ENCODE measurements around the gene EEFSEC. TPM values are rescaled to one million over a fixed set of nuclear protein-coding genes. Genes with fewer than 3 reads are reported as not detected.
"Not testable (repeated sequence)": the region's sequence is repeated elsewhere in the genome, so short reads cannot be mapped to it uniquely, and the experiment has no call there.

Gene EEFSEC
- total RNA-seq, 1 experiment from 2014 or later: 14.6 TPM

DNA sequence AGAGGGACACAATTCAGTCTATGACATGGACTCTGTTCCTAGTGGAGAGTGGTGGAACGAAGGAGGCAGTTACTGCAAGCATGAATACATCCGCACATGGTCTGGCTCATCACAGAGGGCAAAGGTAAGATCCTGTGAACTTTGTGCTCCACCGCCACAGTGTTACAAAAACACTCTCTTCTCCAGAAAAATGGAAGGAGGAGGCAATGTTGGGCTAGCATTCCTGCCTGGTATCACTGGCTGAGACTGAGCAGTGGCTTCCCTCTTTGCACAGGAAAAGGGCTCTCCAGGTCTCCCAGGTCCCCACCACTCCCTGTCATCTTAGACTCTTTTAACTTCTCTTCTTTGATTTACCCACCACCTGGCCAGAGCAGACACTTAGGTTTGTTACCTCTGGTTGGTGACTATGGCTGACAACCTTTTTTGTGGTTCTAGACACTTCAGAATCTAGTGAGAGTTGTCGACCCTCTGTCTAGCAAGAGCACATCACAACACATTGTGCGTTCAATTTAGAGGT, 1.5 kb upstream of the EEFSEC start:
- Mint-ChIP-seq H3K27ac (ENCODE audit: low read depth, unreplicated experiment) (no peak overlapping the region), H3K36me3 (ENCODE audit: insufficient read depth, unreplicated experiment) (peaks cover 3% of the 10 kb centered on the region), H3K4me1 (ENCODE audit: insufficient read depth, unreplicated experiment) (peaks cover 6% of the 10 kb centered on the region), H3K4me3 (ENCODE audit: unreplicated experiment) (no peak overlapping the region), H3K27me3 (ENCODE audit: insufficient read depth, unreplicated experiment) (no peaks in the 10 kb centered on the region), H3K9me3 (ENCODE audit: unreplicated experiment) (no peaks in the 10 kb centered on the region)
- CTCF ChIA-PET: interaction anchor here (0.6 kb wide), 2 partner anchors 19 to 232 kb away, joined by 3 to 4 read pairs; no protein-coding TSS in a partner anchor
- no TSS peak for BruUV-seq (replicated peaks)
- POLR2A ChIA-PET: interaction anchor here (2.9 kb wide), 1 partner anchor 29 kb away, joined by 40 read pairs; the partner anchor contains the start of gene RUVBL1
- no peak for TF ChIP-seq CTCF (IDR thresholded peaks at IDR 0.05; ENCODE audit: unreplicated experiment)
- intact Hi-C loops (cut with micrococcal nuclease): no loop called here
- no peak for DNase-seq (ENCODE audit: unreplicated experiment)

DNA sequence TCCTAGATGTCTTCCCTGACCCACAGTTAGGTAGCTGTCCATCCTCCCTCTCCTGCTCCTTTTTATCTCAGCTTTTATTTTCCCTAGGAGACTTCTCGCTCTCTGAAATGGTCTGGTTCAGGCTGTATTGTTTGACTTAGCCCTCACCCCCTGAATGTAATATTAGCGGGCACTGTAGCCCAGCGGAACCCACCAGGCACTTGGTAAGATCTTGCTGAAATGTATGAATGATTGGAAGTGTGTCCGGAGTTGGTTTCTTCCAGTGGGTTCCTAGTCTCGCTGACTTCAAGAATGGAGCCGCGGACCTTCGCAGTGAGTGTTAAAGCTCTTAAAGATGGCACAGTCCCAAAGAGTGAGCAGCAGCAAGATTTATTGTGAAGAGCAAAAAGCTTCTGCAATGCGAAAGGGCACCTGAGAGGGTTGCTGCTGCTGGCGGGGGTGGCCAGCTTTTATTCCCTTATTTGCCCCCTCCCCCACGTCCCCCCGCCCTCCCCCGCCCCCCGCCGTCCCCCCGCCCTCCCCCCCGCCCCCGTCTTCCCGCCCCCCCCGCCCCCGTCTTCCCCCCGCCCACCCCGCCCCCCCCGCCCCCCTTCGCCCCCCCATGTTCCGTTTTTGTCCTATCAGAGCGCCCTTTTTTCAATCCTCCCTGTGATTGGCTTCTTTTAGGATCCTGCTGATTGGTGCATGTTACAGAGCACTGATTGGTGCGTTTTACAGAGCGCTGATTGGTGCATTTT, 694 bp upstream of the EEFSEC start:
- BruUV-seq (replicated peaks): no TSS peak
- peaks cover 6% of the 10 kb centered on the region for H3K36me3 Mint-ChIP-seq (ENCODE audit: insufficient read depth, unreplicated experiment)
- ChIA-PET CTCF (interaction anchor here (0.6 to 0.7 kb wide), 3 partner anchors 19 to 233 kb away, joined by 3 to 4 read pairs (median 4); no protein-coding TSS in a partner anchor), POLR2A (interaction anchor here (0.8 to 2.9 kb wide), 6 partner anchors 24 to 465 kb away, joined by 3 to 40 read pairs (median 4); partner anchors contain the start of gene RUVBL1)
- H3K27me3 Mint-ChIP-seq (ENCODE audit: insufficient read depth, unreplicated experiment): no peaks in the 10 kb centered on the region
- peak overlapping the region; percentile 87 for H3K4me3 Mint-ChIP-seq (ENCODE audit: unreplicated experiment)
- H3K27ac Mint-ChIP-seq (ENCODE audit: low read depth, unreplicated experiment): peak overlapping the region; percentile 76
- no peaks in the 10 kb centered on the region for H3K9me3 Mint-ChIP-seq (ENCODE audit: unreplicated experiment)
- no peak for TF ChIP-seq CTCF (IDR thresholded peaks at IDR 0.05; ENCODE audit: unreplicated experiment)
- intact Hi-C loops (cut with micrococcal nuclease): loop anchor here (1.0 kb wide), 1 partner anchor 28 kb away; no protein-coding TSS in a partner anchor
- H3K4me1 Mint-ChIP-seq (ENCODE audit: insufficient read depth, unreplicated experiment): peaks cover 6% of the 10 kb centered on the region
- DNase-seq (ENCODE audit: unreplicated experiment): no peak

- H3K4me1 Mint-ChIP-seq (ENCODE audit: insufficient read depth, unreplicated experiment); H3K9me3 Mint-ChIP-seq (ENCODE audit: unreplicated experiment); BruUV-seq (replicated peaks); intact Hi-C loops (cut with micrococcal nuclease); DNase-seq (ENCODE audit: unreplicated experiment); H3K27me3 Mint-ChIP-seq (ENCODE audit: insufficient read depth, unreplicated experiment); H3K36me3 Mint-ChIP-seq (ENCODE audit: insufficient read depth, unreplicated experiment): not testable (repeated sequence)
- H3K4me3 Mint-ChIP-seq (ENCODE audit: unreplicated experiment): peak overlapping the region; percentile 87
- CTCF ChIA-PET: interaction anchor here (0.7 to 1.2 kb wide), 6 partner anchors 8 to 454 kb away, joined by 3 to 6 read pairs (median 3); no protein-coding TSS in a partner anchor
- peak overlapping the region; percentile 16 for H3K27ac Mint-ChIP-seq (ENCODE audit: low read depth, unreplicated experiment)
- POLR2A ChIA-PET: interaction anchor here (0.6 to 2.9 kb wide), 5 partner anchors 19 to 150 kb away, joined by 3 to 40 read pairs (median 4); partner anchors contain the start of gene RUVBL1
Observed at GRCh38 chr3:128154354-128154753, 1.1 kb downstream of the EEFSEC start.

DNA sequence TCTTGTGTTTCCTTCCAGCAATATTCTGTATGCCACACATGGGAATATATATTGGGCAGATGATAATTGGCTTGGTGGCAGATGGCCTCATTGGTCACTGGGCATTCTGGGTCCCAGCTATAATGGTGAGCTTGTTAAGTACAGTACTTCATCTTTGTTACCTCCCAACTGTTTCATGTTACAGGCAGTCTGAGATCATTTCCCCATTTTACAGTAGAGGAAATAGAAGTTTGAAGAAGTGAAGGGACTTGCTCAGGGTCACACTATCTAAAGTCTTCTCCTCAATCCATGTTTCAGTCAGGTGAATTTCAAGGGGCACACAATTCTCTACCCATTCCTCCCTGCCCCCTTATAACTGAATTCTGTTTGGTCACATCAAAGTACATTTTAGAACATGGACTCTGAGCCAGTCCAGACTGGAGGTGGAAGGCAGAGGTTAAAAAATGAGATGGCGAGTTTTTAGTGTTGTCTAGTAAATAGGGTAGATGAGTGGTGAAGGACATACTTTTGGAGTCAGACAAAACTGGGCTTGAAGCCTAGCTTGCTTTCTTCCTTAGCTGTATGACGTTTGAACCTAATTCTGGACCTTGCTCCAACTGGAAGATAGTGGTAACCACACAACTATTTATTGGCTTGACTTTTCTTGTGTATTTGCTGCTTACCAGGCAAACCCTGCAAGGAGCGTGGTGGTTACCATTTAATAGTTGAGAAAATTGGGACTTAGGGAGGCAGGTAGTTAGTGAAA, 2.5 kb downstream of the EEFSEC start:
- POLR2A ChIA-PET: interaction anchor here (0.6 to 1.9 kb wide), 2 partner anchors 31 to 166 kb away, joined by 3 to 8 read pairs; no protein-coding TSS in a partner anchor
- H3K4me3 Mint-ChIP-seq (ENCODE audit: unreplicated experiment): no peak overlapping the region

More for the DNA sequence above, 2.5 kb downstream of the EEFSEC start:
- no peak for DNase-seq (ENCODE audit: unreplicated experiment)
- BruUV-seq (replicated peaks): no TSS peak
- CTCF ChIA-PET: interaction anchor here (1.4 kb wide), 2 partner anchors 19 to 429 kb away, joined by 4 read pairs; no protein-coding TSS in a partner anchor
- peaks cover 6% of the 10 kb centered on the region for H3K4me1 Mint-ChIP-seq (ENCODE audit: insufficient read depth, unreplicated experiment)
- no peak overlapping the region for H3K27ac Mint-ChIP-seq (ENCODE audit: low read depth, unreplicated experiment)
- H3K36me3 Mint-ChIP-seq (ENCODE audit: insufficient read depth, unreplicated experiment): peaks cover 6% of the 10 kb centered on the region
- no peaks in the 10 kb centered on the region for H3K9me3 Mint-ChIP-seq (ENCODE audit: unreplicated experiment)
- H3K27me3 Mint-ChIP-seq (ENCODE audit: insufficient read depth, unreplicated experiment): no peaks in the 10 kb centered on the region
- TF ChIP-seq CTCF (IDR thresholded peaks at IDR 0.05; ENCODE audit: unreplicated experiment): no peak
- intact Hi-C loops (cut with micrococcal nuclease): no loop called here

All from MCF 10A (cell line).